ENCODE measurements around the gene TNFSF4.
"Not testable (repeated sequence)": the region's sequence is repeated elsewhere in the genome, so short reads cannot be mapped to it uniquely, and the experiment has no call there.

TNFSF4 gene, protein sequence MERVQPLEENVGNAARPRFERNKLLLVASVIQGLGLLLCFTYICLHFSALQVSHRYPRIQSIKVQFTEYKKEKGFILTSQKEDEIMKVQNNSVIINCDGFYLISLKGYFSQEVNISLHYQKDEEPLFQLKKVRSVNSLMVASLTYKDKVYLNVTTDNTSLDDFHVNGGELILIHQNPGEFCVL

GRCh38 chr1:173206816-173207568, at the start of gene TNFSF4:
TNFSF4 (minus strand) TSS chr1:173207331; CDS start chr1:173207176, 155 bp downstream.
- no peak for DNase-seq

GRCh38 chr1:173255214-173255813, 48.2 kb upstream of the TNFSF4 start:
- DNase-seq, result no peak

DNA sequence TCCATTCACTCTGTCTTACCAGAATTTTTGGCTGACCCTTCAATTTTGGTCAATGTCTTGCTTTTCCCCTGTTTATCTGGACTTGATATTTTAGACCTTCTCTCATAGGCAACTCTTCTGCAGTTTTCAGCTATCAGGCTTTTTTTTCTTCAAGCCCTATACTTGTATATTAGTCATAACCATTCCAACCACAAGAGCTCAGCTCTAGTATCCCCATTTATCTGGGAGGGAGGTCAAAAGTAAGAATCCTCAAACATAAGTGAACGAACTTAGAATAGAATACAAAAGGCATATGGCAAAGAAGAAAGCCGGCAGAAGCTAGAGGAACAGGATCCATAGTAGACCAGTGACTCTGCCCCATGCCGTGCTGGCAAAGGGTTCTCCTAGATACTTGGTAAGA, 45.9 kb upstream of the TNFSF4 start:
- no peak for DNase-seq

GRCh38 chr1:173249349-173249748, 42.2 kb upstream of the TNFSF4 start:
- no peak for DNase-seq

DNA sequence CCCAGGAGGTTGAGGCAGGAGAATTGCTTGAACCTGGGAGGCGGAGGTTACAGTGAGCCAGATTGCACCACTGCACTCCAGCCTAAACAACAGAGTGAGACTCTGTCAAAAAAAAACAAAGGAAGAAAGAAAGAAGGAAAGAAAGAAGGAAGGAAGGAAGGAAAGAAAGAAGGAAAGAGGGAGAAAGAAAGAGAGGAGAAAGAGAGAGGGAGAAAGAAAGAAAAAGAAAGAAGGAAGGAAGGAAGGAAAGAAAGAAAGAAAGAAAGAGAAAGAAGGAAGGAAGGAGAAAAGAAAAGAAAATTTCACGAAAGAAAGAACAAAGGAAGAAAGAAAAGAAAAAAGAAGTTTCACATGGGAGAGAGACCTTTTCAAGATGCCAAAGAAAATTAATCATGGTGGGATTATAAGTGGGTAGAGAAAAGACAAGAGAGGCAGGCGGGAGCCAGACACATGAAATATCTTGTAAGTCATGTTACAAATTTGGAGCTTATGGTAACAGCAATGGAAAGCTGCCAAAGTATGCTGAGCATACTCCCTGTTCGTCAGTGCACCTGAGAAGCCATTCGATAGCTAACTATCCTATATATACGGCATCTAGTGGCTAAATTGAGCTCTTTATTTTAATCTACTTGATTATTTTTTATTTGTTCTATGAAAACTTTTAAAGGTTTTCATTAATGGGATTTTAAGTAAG, 41.3 kb upstream of the TNFSF4 start:
- no peak for DNase-seq

DNA sequence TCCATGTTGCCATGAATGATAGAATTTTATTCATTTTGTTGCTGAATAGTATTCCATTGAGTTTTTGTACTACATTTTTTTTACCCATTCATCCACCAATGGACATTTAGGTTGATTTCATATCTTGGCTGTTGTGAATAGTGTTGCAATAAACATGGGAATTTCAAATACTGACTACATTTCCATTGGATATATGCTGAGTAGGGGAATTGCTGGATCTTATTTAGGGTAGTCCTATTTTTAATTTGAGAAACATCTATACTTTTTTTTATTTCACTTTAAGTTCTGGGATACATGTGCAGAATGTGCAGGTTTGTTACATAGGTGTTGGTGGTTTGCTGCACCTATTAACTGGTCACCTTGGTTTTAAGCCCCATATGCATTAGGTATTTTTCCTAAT, 38.8 kb upstream of the TNFSF4 start:
- no peak for DNase-seq

GRCh38 chr1:173243300-173243699, 36.2 kb upstream of the TNFSF4 start:
- DNase-seq, result no peak

DNA sequence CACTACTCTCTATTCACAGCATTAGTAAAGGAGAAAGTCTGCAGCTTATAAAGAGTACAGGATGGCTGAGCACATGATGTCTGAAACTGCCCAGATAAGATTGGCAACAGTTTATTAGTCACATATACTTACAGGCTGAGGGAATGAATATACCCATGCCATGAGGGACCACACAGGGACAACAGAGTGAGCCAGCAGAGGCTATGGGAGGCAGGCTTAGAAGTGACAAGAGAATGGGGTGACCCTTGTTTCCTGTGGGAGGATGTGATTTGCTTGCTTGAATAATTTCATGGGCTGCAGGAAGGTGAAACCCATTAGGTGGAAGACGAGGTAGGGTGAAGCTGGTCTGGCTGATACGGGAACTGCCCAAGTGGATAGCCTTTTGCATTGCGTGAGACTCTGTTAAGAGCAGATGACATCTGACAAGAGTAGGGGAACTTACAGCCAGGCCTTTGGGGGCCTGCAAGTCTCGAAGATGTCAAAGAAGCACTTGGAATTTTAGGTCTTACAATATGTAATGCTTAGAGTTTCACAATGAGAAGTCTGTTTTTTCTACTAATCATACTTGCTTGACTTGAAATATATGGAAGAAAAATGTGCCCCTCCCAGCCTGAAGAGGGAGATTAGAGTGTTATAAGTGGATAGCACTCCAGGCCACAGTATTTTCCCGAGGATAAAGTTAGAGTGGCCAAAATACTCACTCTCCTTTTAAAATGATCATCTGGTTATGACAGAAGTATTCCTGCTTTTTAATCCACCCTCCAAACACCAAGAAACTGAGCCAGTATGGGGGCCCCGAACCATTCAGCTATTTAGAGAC, 34.6 kb upstream of the TNFSF4 start:
- no peak for DNase-seq

- no peak for DNase-seq
These were observed 33.5 kb upstream of the TNFSF4 start for GRCh38 chr1:173240609-173241008.

DNA sequence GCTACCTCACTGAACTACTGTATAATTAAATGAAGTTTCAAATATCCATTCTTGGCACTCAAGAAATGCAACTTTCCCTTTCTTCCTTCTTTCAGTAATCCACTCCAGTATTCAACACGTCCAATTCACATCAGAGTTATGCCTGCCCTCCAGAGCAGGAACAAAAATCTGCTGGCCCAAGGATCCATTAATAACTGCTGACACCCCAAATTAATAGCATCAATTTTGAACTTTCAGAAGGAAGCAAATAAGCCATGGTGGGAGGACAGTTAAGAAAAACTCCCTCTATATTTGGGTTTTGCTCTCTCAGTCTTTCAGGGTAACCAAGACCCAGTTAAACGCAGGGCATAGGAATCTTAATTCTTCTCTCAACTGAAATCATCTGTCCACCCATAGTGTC, 31.9 kb upstream of the TNFSF4 start:
- DNase-seq, result no peak

- DNase-seq, result no peak
These were observed 27.8 kb upstream of the TNFSF4 start for GRCh38 chr1:173234899-173235298.

- DNase-seq, result not testable (repeated sequence)
These were observed 27.3 kb upstream of the TNFSF4 start for GRCh38 chr1:173234434-173234833.

DNA sequence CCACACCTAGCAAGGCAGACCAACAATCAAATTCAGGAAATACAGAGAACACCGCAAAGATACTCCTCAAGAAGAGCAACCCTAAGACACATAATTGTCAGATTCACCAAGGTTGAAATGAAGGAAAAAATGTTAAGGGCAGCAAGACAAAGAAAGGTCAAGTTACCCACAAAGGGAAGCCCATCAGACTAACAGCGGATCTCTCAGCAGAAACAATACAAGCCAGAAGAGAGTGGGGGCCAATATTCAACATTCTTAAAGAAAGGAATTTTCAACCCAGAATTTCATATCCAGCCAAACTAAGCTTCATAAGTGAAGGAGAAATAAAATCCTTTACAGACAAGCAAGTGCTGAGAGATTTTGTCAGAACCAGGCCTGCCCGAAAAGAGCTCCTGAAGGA, 21.9 kb upstream of the TNFSF4 start:
- DNase-seq, result not testable (repeated sequence)

- no peak for DNase-seq
These were observed 17.8 kb upstream of the TNFSF4 start for GRCh38 chr1:173224949-173225348.

DNA sequence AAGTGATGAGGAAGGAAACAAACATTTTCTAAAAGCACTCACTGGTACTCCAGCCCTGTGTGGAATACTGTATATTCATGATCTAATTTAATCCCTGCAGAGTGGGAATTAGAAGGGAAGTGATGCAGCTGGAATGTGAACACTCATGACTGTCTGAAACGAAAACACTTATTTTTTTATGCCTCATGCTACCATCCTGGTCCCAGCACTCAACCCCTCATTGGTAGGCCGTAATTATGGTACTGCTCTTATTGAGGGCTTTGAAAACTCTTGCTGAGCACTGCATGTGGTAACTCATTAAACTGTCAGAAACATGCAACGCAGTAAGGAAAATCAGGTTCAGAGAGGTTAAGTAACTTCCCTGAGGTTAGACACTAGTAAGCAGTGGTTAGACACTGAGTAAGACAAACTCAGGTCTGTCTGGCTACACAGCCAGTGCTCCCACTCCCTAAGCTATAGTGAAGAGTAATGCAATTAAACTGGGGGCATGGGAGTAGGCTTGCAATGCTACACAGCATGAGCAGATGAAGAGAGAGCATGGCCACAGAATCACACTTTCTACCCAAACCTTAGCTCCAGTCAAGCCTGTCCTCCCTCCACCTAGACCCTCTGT, 17.3 kb upstream of the TNFSF4 start:
- DNase-seq, result no peak

- no peak for DNase-seq
These were observed 15.9 kb upstream of the TNFSF4 start for GRCh38 chr1:173223031-173223380.

- DNase-seq, result no peak
These were observed 15.3 kb upstream of the TNFSF4 start for GRCh38 chr1:173222149-173223030.

GRCh38 chr1:173220157-173220556, 13.0 kb upstream of the TNFSF4 start:
- no peak for DNase-seq

DNA sequence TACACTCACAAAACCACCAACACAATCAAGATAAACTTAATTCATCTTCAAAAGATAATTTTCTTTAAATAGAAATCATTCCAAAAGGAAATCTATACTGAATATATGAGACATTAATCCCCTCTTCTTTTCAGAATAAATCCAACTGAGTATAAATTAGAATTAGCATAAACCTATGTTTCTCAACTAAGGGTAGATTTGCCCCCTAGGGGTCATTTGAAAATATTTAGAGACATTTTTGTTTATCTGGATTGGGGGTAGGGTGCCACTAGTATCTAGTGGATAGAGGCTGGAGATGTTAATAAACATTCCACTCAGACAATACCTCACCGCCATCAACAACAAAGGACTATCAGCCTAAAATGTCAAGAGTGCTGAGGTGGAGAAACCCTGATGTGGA, 6.5 kb upstream of the TNFSF4 start:
- DNase-seq, result no peak

GRCh38 chr1:173212952-173213491, 5.9 kb upstream of the TNFSF4 start:
- DNase-seq, result no peak

GRCh38 chr1:173210716-173211231, 3.6 kb upstream of the TNFSF4 start:
- DNase-seq, result no peak

Measured in T1000 (cell line).